Endodermal cell (in vitro differentiated cells): ENCODE measurements around the gene METTL26. TPM values are rescaled to one million over a fixed set of nuclear protein-coding genes. Genes with fewer than 3 reads are reported as not detected.
A peak's percentile ranks its signal among the peaks of the same experiment; 100 is the strongest.

Experiments used
- DNase-seq: peaks from one replicate; pipeline ENCODE4 v3.0.0-alpha.2; 2017
- H3K27ac ChIP-seq: 2 replicates; pipeline ENCODE4 v1.5.1; 2013; ENCODE audit warnings: mild to moderate bottlenecking, low read depth, low read length, moderate library complexity
- H3K27me3 ChIP-seq: 2 replicates; pipeline ENCODE4 v1.6.1; 2013; ENCODE audit warnings: mild to moderate bottlenecking, low read length, moderate library complexity; ENCODE audit not compliant: insufficient read depth, control insufficient read depth, poor library complexity, severe bottlenecking
- H3K36me3 ChIP-seq: 2 replicates; pipeline ENCODE4 v1.7.0; 2013; ENCODE audit warnings: mild to moderate bottlenecking, low read length, moderate library complexity; ENCODE audit not compliant: control insufficient read depth, insufficient read depth
- H3K4me1 ChIP-seq: one replicate; pipeline ENCODE4 v1.7.0; 2013; ENCODE audit warnings: low read length; ENCODE audit not compliant: control insufficient read depth, insufficient read depth
- H3K4me3 ChIP-seq: 2 replicates; pipeline ENCODE4 v1.5.1; 2013; ENCODE audit warnings: mild to moderate bottlenecking, low read length, moderate library complexity
- H3K9ac ChIP-seq: 2 replicates; pipeline ENCODE4 v1.6.1; 2013; ENCODE audit warnings: mild to moderate bottlenecking, low read length, moderate library complexity; ENCODE audit not compliant: poor library complexity, severe bottlenecking; ENCODE audit errors: extremely low read depth
- H3K9me3 ChIP-seq: 2 replicates; pipeline ENCODE4 v1.6.1; 2013; ENCODE audit warnings: mild to moderate bottlenecking, low read length, moderate library complexity; ENCODE audit not compliant: control insufficient read depth
- H3K27ac Mint-ChIP-seq: 2 replicates; pipeline ENCODE4 v1.8.0; 2020; ENCODE audit warnings: mixed read lengths
- H3K27me3 Mint-ChIP-seq: 2 replicates; pipeline ENCODE4 v1.8.0; 2021; ENCODE audit warnings: mild to moderate bottlenecking, mixed read lengths; ENCODE audit not compliant: insufficient read depth
- H3K36me3 Mint-ChIP-seq: 2 replicates; pipeline ENCODE4 v1.8.0; 2020; ENCODE audit warnings: low read depth, mixed read lengths
- H3K4me1 Mint-ChIP-seq: 2 replicates; pipeline ENCODE4 v1.8.0; 2020; ENCODE audit warnings: mixed read lengths
- H3K4me3 Mint-ChIP-seq: 2 replicates; pipeline ENCODE4 v1.8.0; 2020; ENCODE audit warnings: mild to moderate bottlenecking, moderate library complexity, mixed read lengths
- H3K9me3 Mint-ChIP-seq: 2 replicates; pipeline ENCODE4 v1.8.0; 2020; ENCODE audit warnings: mild to moderate bottlenecking, mixed read lengths
- CTCF ChIP-seq: fragments of 200-600 bp; sonication (generic); conservative IDR thresholded peaks from 2 replicates; pipeline ENCODE4 v1.5.0; 2021; ENCODE audit warnings: antibody characterized with exemption, mild to moderate bottlenecking
- WGBS, 2 experiments: methylation state at CpG; one replicate each; pipeline versions ENCODE4 v1.1.5 to v1.1.7; 2013; ENCODE audit warnings: missing lambda C conversion rate in 2 of 2, mixed read lengths in 1 of 2; ENCODE audit not compliant: insufficient coverage in 1 of 2, insufficient read length in 1 of 2; 5-methylcytosine and 5-hydroxymethylcytosine counted together
- total RNA-seq, 2 donors: library from RNA; stranded (reverse); fragmentation: NEBNext Ultra II Directional in 1 of 2; extraction: Animal tissue kit (Norgen Biotek cat#: 25700) in 1 of 2; gene quantifications; 2 replicates in 1 of 2; 3 replicates in 1 of 2; pipeline ENCODE4 v1.2.1, GENCODE V29; 2021

METTL26 gene
- total RNA-seq, 2 donors from 2014 or later = 72.1 to 79.8 TPM

- DNase-seq = no peak
- Mint-ChIP-seq H3K9me3 (no peaks in the 10 kb centered on the region), H3K4me1 (no peaks in the 10 kb centered on the region), H3K36me3 (peaks cover 10% of the 10 kb centered on the region), H3K27me3 (no peaks in the 10 kb centered on the region), H3K27ac (no peak overlapping the region), H3K4me3 (no peak overlapping the region)
- H3K27me3 ChIP-seq = no peaks in the 10 kb centered on the region
- H3K4me1 ChIP-seq = peaks cover 9% of the 10 kb centered on the region
- H3K27ac ChIP-seq = peak overlapping the region; percentile 95
- no peak for TF ChIP-seq CTCF
- H3K4me3 ChIP-seq = no peak overlapping the region
- no peaks in the 10 kb centered on the region for H3K9me3 ChIP-seq
- H3K9ac ChIP-seq = no peak overlapping the region
- WGBS, 2 experiments = 89 to 90% methylated on average over 18 to 33 of the region's 33 CpGs
- no peaks in the 10 kb centered on the region for H3K36me3 ChIP-seq
These were observed 7.6 kb downstream of the METTL26 start for GRCh38 chr16:628321-629061.

DNA sequence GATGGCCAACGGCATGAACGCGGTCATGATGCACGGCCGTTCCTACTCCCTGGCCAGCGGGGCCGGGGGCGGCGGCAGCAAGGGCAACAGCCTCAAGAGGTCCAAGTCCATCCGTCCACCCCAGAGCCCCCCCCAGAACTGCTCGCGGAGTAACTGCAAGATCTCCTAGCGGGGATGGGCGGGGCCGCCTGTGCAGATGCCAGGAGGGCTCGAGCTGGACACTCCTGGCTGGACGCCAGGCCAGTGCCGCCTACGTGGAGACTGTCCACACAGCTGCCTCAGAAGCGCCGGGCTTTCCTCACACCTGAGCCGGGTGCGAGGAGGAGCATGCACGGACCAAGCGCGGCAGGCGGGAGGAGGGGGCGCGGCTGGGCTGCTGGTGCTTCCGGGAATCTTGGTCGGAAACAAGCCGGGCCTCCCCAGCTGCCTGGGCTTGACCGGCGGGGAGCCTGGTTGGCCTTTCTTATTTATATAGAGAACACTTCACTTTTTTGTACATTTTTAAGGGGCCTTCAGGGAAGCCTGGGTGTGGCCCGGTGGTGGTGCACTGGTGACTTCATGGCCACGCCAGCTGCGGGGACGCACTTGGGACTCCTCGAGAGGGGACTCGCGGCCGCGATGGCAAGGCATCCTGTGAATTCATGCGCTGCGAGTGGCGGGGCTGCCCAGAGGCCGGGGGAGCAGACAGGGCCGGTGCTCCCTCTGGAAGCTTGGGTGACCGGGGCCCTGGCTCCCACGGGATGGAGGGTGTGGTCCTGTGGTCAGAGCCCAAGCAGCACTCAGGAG, 8.5 kb downstream of the METTL26 start:
- no peaks in the 10 kb centered on the region for H3K36me3 ChIP-seq
- no peaks in the 10 kb centered on the region for H3K9me3 ChIP-seq
- no peak for TF ChIP-seq CTCF
- Mint-ChIP-seq H3K4me1 (peaks cover under 1% of the 10 kb centered on the region), H3K27ac (no peak overlapping the region), H3K9me3 (no peaks in the 10 kb centered on the region), H3K4me3 (no peak overlapping the region), H3K36me3 (peaks cover 10% of the 10 kb centered on the region), H3K27me3 (no peaks in the 10 kb centered on the region)
- no peak for DNase-seq
- no peak overlapping the region for H3K4me3 ChIP-seq
- WGBS, 2 experiments = 92 to 95% methylated on average over 25 to 50 of the region's 50 CpGs
- peaks cover 9% of the 10 kb centered on the region for H3K4me1 ChIP-seq
- no peak overlapping the region for H3K27ac ChIP-seq
- no peaks in the 10 kb centered on the region for H3K27me3 ChIP-seq
- H3K9ac ChIP-seq = no peak overlapping the region

GRCh38 chr16:626787-627453, 9.2 kb downstream of the METTL26 start:
- Histone ChIP-seq H3K27me3 (no peaks in the 10 kb centered on the region), H3K9ac (no peak overlapping the region), H3K4me1 (peaks cover 9% of the 10 kb centered on the region), H3K9me3 (no peaks in the 10 kb centered on the region), H3K4me3 (no peak overlapping the region), H3K36me3 (no peaks in the 10 kb centered on the region), H3K27ac (no peak overlapping the region)
- Mint-ChIP-seq H3K4me1 (peaks cover 5% of the 10 kb centered on the region), H3K4me3 (no peak overlapping the region), H3K9me3 (no peaks in the 10 kb centered on the region), H3K27ac (no peak overlapping the region), H3K27me3 (no peaks in the 10 kb centered on the region), H3K36me3 (peaks cover 10% of the 10 kb centered on the region)
- DNase-seq = no peak
- no peak for TF ChIP-seq CTCF
- 90 to 91% methylated on average over 21 to 29 of the region's 29 CpGs for WGBS, 2 experiments
